GM20431 (cell line): ENCODE results near the gene ANP32A.

Experiments
- in situ Hi-C: fragments of 300-500 bp; cut with MseI, MboI; formaldehyde crosslinking; loops from one replicate; pipeline ENCODE4 v1.15.0; 2020; ENCODE audit warnings: low sequenced_read_pairs; ENCODE audit not compliant: unreplicated experiment

The ANP32A gene

GRCh38 chr15:68821190-68821840 is 620 bp upstream of the ANP32A start:
- in situ Hi-C loops: no loop called here

DNA sequence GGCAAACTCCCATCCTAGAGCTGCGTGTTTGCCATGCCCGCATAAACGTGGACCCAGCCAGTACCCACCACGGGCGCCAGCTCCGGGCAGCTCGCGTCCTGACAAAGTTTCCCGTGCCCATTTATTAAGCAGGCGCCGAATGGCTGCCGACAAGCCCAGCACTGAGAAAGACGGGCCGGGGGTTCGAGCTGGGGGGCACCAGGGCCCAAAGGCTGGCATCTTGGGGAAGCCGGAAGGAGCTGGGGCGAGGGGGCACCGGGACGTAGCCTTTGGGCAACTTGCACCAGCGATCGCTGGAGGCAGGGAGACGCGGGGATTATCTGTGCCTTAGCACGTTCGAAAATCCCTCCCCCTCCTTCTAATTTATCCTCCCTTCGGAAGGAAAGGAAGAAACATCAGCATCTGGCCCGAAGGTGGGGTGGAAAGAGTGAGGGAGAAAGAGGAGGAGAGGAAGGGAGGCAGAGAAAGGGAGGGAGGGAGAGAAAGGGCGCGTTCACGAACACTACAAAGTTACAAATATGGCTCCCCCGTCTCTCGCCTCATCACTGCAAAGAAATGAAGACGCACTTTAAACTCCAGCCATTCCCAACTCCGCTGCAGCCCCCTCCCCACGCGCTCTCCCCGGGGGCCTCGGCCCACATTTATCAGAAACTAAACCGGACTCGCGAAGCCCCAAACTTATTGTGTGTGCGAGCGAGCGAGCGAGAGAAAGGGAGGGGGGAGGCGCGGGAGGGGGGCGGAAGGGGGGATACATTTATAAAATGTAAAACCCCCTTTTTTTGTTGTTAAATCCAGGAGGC is 1.0 kb downstream of the ANP32A start:
- in situ Hi-C loops: no loop called here

GRCh38 chr15:68818769-68819494 is 1.8 kb downstream of the ANP32A start:
- in situ Hi-C loops: no loop called here

DNA sequence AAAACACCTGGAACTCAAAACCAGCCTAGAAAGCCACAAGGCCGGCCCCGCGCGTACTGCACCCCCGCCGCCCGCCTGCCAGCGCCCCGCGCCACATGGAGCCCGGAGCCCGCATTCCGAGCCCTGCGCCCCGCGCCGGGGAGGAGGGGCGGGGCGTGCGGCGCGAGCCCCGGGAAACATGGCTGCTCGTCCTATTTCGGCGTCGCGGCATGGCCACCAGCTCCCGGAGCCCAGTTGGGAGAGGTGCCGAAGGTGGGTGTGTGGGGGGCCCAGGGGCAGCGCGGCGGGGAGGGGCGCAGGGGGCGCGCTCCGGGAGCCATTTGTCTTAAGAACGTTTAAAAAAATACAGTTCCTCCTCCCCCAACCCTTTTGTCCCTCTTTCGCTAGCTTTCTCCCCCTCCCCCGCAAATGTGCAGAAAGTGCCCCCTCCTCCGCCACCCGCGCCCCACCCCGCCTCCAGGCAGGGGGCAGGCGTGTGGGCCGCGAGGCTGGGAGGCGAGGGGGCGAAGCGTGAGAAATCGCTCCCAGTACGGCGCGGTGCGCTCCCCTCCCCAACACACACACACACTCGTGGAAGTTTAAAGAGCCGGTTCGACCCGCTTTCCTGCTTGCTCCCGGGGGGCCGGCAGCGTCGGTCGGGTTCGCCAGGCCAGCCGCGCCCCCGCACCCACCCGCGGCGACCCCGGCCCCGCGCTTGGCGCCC is 2.5 kb downstream of the ANP32A start:
- in situ Hi-C loops: no loop called here

DNA sequence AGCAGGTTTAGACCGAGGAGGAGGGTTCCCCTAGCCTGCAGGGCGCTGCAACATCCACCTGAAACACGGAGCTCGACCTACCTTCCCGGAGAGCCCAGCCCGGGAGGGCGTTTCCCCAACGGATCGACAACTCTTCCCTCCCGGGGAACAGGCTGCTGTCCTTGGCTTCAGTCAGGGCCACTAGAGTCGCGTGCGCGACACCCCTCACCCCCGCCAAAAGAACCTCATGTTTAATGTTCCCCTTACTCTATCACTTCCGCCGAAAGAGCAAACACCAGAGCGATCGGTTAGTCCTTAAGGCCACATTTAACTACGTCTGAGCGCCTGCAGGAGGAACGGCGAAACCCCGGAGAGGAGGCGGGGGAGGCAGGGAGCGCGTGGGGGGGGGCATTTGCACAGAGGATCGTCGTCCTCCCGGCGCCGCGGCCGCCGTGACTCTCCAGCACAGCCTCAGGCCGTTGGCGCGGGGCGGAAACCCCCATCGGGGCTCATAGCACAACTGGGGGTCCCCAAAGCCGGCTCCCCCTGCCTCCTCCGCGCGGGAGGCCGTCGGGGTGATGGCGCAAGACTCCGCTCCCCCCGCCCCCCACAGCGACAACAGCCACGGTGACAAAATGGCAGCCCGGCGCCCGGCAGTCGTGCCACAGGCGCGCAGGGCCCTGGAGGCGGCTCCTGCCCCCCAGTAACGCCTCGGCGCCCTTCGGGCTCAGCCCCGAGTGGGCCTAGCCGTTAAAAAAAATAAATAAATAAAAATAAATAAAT is 3.2 kb downstream of the ANP32A start:
- in situ Hi-C loops: no loop called here

- in situ Hi-C loops: no loop called here
Observed at GRCh38 chr15:68816795-68817303, 3.8 kb downstream of the ANP32A start.

DNA sequence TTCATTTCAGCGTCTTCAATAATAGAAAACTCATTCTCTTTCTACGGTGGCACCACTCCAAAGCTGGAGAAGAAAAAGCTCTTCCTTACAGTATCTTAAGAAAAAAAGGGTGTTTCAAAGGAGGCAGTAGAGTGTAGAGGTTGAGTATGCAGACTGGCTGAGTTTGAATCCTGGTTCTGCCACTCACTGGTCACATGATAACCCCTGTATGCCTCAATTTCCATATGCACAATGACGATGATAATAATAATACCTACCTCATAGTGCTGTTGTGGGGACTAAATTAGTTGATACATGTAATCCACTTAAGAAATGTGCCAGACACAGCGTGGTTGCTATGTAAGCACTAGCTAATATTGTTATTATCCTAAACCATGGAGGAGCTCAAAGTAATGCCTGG is 4.5 kb downstream of the ANP32A start:
- in situ Hi-C loops: no loop called here

- in situ Hi-C loops: no loop called here
Observed at GRCh38 chr15:68815598-68815997, 5.1 kb downstream of the ANP32A start.

DNA sequence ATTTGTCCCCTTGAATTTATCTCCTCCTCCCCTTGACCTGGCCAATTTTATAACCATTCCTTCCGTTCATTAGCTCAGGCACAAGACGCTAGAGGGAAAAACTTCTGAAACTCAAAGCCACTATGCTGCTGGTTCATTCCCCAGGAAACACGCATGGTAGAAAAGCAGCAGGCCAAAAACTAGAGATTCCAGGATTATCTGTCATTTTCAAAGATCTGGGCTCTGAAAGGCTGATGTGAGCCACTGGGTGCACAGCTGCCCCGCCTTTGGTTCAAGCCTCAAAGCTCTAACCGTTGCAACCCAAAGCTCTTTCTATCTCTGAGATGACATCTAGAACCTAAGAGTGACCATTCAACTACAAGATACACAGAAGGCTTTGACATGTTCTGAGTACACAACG is 6.1 kb downstream of the ANP32A start:
- in situ Hi-C loops: no loop called here

GRCh38 chr15:68812597-68813431 is 7.9 kb downstream of the ANP32A start:
- in situ Hi-C loops: no loop called here

GRCh38 chr15:68812069-68812468 is 8.6 kb downstream of the ANP32A start:
- in situ Hi-C loops: no loop called here

GRCh38 chr15:68809517-68809916 is 11.2 kb downstream of the ANP32A start:
- in situ Hi-C loops: no loop called here

DNA sequence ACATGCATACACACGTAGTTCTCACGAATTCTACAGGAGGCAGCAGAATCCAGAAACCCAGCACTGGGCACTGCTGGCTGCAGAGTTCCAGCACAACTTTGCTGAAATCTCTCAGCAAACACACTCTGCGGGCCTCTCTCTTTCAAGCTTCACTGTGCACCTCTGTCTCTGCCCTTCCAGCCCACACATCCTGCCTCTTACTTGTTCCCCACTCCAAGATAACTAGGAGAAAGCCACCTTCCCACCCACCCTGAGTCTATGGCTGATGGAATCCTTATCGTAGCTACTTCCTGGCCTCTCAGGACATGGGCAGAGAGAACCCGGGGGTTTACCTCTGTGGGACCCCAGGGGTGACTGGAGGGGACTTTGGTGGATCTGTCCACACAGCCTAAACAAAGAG is 11.9 kb downstream of the ANP32A start:
- in situ Hi-C loops: no loop called here

GRCh38 chr15:68808091-68808490 is 12.6 kb downstream of the ANP32A start:
- in situ Hi-C loops: no loop called here

DNA sequence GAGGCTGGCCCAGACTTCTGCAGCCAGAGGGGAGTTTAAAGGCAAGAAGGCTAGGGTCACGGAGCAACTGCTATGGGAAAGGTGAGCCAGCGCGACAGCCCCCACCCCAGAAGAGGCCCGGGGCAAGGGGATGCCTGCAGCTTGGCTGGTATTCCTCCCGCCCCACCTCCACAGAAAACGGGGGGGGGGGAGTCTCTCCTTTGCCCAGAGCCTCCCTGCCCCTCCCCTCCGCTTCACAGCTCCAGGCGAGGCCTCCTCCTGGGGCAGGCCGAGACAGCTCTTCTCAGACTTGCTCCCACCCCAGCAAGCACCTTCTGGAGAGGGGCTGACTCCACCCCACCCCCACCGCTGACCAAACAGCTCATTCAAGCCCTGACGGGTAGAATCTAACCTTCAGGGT is 13.4 kb downstream of the ANP32A start:
- in situ Hi-C loops: no loop called here

GRCh38 chr15:68806220-68807060 is 14.3 kb downstream of the ANP32A start:
- in situ Hi-C loops: no loop called here

DNA sequence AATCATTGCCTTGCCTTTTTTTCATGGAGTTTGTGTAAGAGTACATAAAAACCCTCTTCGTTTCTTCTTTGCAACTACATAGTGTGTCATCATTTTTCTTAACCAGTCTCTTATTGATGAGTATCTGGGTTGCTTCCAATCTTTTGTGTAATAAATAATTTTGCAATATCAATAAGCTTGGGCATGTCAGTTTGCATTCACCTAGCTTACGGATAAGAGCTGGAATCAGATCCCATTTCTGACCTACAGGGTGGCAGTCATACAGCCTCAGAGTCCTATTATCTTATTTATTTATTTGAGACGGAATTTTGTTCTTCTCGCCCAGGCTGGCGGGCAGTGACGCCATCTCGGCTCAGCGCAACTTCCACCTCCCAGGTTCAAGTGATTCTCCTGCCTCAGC is 18.3 kb downstream of the ANP32A start:
- in situ Hi-C loops: no loop called here

DNA sequence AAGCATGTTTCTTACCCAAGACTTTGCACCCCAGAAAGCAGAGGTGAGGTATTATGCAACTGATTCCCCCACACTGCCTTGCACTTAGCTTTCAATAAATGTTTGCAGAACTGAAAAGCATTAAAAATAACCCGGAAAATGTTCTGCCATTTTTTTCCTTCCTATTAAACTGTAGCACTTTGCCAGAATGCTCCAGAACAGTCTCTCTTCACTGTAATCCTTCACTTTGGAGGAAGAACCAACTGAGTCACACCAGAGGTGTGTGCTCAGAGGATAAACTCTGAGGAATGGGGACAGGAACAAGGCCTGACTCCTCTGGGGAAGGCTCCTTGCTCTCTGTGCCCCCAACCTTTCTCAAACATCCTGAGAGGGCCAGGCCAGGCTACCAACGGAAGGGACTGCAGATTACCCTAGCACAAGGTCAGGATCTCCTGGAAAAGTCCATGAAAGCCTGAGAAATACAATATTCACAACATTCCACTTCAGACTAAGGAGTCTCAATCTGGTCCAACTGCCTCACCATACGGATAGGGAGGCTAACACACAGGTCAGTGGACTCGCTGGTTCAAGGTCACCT is 19.0 kb downstream of the ANP32A start:
- in situ Hi-C loops: no loop called here
